Posterior cingulate gyrus (tissue), 11 donors: Measurements from ENCODE around the gene KCNQ1.

Experiments used
- DNase-seq, 10 donors: peaks; one replicate each; pipeline versions ENCODE4 v3.0.0 to v3.0.0-alpha.2; 2020 to 2021; ENCODE audit warnings: mixed read lengths in 3 of 10
- intact Hi-C: fragments of 100-400 bp; cut with DNase I; formaldehyde crosslinking; loops from one replicate; pipeline ENCODE4 v1.15.1; 2023

The KCNQ1 gene

DNA sequence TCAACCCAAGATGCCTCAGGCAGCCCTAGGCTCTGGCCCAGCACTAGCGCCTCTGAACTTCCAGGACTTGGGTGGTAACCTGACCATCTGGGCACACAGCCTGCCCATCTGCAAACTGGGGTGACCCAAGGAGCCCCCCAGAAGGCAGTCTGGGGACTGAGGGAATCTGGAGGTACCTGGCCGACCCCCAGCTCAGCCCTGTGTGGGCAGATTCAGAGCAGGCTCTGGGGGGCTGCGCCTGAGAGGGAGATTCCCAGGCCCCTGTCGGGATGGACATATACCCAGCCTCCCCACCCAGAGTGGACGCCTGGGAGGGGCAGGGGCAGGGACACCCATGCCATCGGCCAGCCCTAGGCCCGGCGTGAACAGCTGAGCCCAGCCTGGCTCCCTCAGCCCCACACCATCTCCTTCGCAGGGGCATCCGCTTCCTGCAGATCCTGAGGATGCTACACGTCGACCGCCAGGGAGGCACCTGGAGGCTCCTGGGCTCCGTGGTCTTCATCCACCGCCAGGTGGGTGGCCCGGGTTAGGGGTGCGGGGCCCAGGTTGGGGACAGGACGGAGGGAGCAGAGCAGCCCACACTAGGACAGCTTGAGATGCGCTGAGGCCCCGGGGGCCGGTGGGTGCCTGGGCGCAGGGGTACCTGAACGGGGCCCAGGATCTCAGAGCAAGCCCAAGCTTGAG lies 126.9 kb downstream of the KCNQ1 start:
- intact Hi-C loops: no loop called here
- DNase-seq: peak in 4 of 10 donors; percentile 20 to 84 (median 64)

GRCh38 chr11:2572491-2573239 lies 127.9 kb downstream of the KCNQ1 start:
- peak in 7 of 10 donors; percentile 1 to 76 (median 23) for DNase-seq
- intact Hi-C loops: no loop called here

- peak in 8 of 10 donors; percentile 2 to 78 (median 13) for DNase-seq
- intact Hi-C loops: no loop called here
Observed at GRCh38 chr11:2573240-2574042, 128.6 kb downstream of the KCNQ1 start.

DNA sequence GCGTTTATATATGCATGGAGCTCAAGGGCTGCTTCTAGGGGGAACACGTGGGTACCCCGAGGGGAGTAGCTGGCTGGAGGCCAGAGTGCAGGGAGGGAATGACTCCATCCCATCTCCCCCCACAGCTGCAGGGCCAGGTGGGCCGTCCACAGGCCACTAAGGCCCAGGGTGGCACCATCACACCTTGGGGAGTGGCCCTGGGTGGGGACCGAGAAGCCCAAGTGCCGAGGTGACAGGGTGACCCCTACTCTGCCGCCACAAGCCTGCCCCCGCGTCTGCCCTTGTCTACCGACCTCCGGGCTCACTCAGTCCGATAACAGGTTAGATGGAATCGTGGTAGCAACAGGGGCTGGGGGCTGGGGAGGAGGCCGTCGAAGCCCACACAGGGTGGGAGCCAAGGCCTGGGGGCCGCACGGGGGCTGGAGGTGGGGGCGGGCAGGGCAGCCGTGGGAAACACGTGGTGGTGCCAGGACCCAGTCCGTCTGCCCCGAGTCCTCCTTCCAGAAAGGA lies 129.3 kb downstream of the KCNQ1 start:
- peak in 7 of 10 donors; percentile 2 to 79 (median 16) for DNase-seq
- intact Hi-C loops: no loop called here

- intact Hi-C loops: no loop called here
- DNase-seq: peak; percentile 17 to 95 (median 48)
Observed at GRCh38 chr11:2574553-2575535, 130.0 kb downstream of the KCNQ1 start.

- peak in 8 of 10 donors; percentile 0 to 79 (median 6) for DNase-seq
- intact Hi-C loops: no loop called here
Observed at GRCh38 chr11:2575591-2576051, 130.8 kb downstream of the KCNQ1 start.

- intact Hi-C loops: no loop called here
- DNase-seq: peak in 6 of 10 donors; percentile 6 to 81 (median 32)
Observed at GRCh38 chr11:2576111-2576510, 131.3 kb downstream of the KCNQ1 start.

- intact Hi-C loops: no loop called here
- peak in 6 of 10 donors; percentile 4 to 83 (median 29) for DNase-seq
Observed at GRCh38 chr11:2576549-2576948, 131.7 kb downstream of the KCNQ1 start.

GRCh38 chr11:2577031-2577990 lies 132.5 kb downstream of the KCNQ1 start:
- DNase-seq: peak; percentile 0 to 80 (median 10)
- intact Hi-C loops: no loop called here

DNA sequence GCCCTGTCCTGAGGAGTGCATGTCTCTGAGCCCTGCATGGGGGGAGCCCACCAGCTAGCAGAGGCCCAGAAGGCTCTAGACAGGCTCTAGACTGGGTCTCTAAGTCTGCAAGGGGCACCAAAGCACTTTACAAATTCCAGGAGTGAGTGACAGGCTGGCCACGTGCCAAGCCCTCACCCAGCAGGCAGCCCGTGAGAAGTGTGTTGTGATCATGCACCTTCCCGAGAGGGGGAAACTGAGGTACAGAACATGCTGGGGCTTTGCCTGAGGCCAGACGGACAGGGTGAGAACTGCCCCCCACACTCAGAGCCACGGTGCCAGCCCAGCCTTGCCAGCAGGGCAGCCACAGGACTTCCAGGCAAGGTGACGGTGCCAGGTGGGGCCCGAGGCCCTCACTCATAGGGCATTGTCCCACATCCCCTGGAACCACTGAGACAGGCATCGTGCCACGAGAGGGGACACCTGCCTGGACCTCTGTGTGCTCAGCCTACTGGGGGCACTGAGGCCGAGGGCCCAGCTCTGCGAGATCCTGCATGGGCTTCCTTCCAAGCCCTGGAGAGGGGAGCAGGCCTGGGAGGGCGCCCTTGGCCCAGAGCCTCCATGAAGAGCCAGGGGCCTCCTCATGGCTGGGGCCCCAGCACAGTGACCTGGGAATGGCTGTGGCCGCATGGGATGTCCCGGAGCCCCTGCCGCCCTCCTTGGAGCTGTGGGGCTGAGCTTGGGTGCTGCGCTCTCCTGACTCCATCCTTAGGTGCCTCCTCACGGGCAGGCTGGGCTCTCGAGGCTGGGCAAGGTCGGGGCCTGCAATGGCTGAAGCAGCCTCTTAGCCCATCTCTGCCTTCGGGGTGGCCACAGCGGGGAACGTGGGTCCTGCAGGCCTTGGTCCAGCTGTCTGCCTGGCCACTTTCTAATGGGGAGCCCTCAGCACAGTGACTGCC lies 133.5 kb downstream of the KCNQ1 start:
- peak in 8 of 10 donors; percentile 1 to 81 (median 9) for DNase-seq
- intact Hi-C loops: no loop called here

- intact Hi-C loops: no loop called here
- DNase-seq: peak in 5 of 10 donors; percentile 1 to 55 (median 6)
Observed at GRCh38 chr11:2578929-2579270, 134.1 kb downstream of the KCNQ1 start.

DNA sequence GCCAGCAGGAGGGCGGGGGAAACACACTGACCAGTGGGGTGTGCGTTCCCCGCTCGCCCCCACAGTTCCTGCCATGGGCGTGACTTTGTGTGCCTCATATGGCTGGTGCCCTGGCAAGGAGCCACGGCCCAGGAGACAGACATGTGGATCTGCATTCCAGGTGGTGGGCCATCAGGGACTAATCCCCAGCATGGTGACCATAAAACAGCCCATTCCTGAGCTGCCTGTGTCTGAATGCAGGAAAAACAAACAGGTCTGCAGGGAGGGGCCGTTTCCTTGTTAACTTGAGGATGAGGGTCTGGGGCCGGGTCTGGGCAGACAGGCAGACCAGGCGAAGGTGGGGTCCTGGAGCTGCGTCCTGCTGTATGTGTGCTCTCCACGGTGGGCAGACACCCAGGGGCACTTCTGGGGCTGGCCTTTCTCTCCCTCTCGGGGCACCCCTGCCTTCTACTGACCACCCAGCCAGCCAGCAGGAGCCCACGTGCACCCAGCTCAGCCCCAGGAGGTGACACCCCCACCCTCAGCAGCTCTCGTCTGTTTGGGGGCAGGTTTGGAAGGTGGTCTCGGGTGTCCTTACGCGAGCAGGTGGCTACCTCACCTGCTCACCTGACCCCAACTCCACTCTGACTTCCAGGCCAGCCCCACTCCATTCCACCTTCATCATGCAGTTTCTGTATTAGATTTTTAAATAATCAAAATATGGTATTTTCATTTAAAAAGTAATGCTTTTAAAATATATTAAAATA lies 134.7 kb downstream of the KCNQ1 start:
- intact Hi-C loops: no loop called here
- DNase-seq: peak in 9 of 10 donors; percentile 1 to 77 (median 6)

GRCh38 chr11:2580061-2580421 lies 135.2 kb downstream of the KCNQ1 start:
- peak in 7 of 10 donors; percentile 1 to 60 (median 8) for DNase-seq
- intact Hi-C loops: no loop called here

DNA sequence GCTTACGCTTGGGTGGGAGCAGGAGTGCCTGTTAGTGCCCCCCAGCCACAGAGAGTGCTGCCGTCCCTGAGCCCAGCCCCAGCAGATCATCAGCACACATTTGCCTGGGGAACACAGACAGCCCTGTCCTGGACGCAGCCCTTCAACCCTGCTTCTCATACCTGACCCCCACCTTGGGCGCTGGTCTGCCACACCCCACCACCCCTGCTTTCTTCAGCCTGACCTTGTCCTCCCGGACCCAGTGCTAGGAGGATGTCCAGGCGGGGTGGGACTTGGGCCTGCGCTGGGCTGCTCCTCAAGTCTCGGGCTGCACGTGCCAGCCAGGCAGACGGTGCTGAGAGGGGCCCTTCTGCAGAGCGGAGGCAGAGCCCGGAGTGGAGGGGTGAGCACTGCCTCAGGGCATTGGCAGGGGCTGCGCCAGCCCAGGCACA lies 135.8 kb downstream of the KCNQ1 start:
- peak in 9 of 10 donors; percentile 2 to 83 (median 6) for DNase-seq
- intact Hi-C loops: no loop called here

GRCh38 chr11:2581151-2581930 lies 136.5 kb downstream of the KCNQ1 start:
- peak in 7 of 10 donors; percentile 1 to 79 (median 14) for DNase-seq
- intact Hi-C loops: no loop called here

DNA sequence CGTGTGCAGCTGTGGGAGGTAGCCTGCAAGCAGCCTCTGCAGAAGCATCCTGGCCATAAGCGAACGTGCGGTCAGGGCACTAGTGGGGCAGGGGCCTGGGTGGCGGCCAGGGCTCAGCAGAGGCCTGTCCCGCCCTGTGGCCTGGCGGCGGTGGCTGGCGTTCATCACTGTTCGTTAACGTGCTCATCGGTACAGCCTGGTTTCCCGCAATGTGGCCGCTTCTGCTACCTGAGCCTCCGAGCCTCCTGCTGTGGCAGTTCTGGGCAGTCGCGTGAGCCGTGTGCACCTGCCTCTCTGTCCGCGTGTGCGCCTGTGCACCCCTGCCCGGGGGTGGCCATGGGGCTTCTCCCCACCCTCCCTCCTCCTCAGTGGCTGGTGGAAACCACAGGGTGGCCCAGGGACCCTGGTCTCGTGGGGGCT lies 137.1 kb downstream of the KCNQ1 start:
- DNase-seq: peak in 7 of 10 donors; percentile 1 to 72 (median 6)
- intact Hi-C loops: no loop called here
